Stimulated activated CD8-positive, alpha-beta memory T cell treated with anti-CD3 and anti-CD28 coated beads, Interleukin-15, amount 100 ng/mL, for 1 hour (primary cell): ENCODE data around the gene RAPGEF5.

Source experiments
- DNase-seq: peaks from one replicate; pipeline ENCODE4 v3.0.0-alpha.2; 2020; ENCODE audit warnings: low read depth

Gene RAPGEF5, protein sequence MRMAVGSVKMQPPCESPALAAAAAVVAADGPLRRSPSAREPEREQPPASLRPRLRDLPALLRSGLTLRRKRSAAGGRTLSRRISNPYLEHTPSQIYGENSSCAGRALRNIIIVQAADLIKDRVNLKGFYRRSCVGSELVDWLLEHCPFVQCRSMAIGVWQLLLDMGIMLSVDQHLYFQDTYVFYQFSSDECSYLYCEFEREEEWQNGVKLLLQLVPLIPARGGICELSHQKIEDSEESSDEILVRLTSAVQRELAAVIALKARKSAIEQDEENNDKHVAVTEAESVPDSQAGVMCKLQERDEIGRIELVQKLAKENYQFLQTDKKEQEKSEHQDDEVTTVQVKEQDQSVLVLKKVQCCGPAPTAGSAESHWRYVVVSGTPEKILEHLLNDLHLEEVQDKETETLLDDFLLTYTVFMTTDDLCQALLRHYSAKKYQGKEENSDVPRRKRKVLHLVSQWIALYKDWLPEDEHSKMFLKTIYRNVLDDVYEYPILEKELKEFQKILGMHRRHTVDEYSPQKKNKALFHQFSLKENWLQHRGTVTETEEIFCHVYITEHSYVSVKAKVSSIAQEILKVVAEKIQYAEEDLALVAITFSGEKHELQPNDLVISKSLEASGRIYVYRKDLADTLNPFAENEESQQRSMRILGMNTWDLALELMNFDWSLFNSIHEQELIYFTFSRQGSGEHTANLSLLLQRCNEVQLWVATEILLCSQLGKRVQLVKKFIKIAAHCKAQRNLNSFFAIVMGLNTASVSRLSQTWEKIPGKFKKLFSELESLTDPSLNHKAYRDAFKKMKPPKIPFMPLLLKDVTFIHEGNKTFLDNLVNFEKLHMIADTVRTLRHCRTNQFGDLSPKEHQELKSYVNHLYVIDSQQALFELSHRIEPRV

GRCh38 chr7:22356701-22357310, at the start of gene RAPGEF5:
Gene RAPGEF5, minus strand, starts transcription at chr7:22357154. Its CDS starts 94 bp downstream, at chr7:22357060.
- no peak for DNase-seq

DNA sequence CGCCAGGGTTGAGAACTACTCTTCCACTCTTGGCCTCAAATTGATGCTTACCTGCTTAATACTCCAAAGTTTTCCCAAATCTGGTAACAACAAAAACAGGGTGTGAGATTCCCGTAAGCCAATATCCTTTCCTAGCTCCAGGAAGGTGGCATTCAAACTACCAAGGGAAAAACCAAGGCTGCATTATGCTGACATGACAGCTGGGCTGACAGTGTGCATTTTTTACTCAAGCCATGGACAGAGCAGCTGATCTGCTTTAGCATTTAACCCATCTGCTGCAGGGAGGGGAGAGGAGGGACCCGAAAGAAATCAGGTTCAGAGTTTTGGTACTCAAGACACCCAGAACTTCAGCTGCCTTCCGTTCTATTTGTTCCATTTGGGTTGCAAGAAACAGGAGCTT, 49.8 kb upstream of the RAPGEF5 start:
- no peak for DNase-seq

DNA sequence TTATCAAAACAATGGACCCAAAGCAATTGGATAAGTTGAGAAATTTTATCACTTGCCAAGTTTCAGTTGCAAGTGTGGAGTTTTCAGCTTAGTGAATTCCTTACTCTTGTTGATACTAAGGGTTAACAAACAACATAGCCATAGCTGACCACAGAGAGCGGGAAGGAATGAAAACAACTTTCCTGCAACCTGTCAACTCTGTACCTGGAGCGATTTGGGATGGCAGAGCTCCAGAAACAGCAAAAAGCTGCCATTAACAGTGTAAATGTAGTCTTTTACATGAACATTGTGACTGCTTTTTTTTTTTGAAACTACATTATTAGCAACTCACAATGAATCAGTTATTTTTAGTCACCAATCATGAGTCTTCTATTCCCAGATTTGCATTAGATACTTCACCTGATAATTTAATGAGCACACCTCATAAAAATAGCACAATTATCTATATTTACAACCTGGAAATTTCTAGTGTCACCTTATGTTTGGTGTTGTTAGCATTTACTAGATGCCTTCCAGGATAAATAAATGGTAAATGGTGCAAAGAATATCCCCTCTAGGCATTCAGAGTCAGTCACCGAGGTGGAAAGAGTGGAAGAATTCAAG, 47.6 kb upstream of the RAPGEF5 start:
- DNase-seq: no peak

GRCh38 chr7:22403344-22403743, 46.4 kb upstream of the RAPGEF5 start:
- DNase-seq: no peak

GRCh38 chr7:22402250-22402649, 45.3 kb upstream of the RAPGEF5 start:
- DNase-seq: no peak

GRCh38 chr7:22400936-22401553, 44.1 kb upstream of the RAPGEF5 start:
- no peak for DNase-seq

DNA sequence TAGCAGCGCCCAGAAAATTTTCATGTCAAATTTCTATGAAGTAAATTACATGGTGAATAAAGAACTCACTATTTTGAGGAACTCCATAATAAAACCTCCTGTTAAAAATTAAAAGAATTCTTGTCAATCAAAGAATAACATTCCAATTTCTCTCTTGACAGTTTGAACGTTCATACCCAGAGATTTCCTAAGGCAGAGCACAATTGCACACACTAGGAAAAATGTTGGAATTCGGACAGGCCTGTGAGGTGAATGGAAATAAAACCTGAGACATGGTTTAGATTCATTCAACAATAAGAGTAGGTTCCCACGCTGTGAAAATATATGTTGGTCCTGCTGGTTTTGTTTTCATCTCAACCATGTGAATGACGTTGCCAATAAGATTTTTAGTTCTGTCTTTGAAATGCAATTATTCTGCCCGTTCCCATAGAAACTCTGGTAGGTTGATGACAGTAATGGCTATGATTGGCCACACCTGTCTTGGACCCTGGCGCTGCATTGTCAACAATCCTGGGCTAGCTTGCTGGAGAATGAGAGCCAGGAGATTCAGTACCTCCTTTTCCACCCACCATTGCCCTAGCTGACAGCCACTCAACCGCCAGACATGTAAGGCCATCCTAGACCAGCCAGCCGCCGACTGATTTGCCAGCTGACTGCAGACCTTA, 43.3 kb upstream of the RAPGEF5 start:
- DNase-seq: no peak

GRCh38 chr7:22399546-22399945, 42.6 kb upstream of the RAPGEF5 start:
- no peak for DNase-seq

- no peak for DNase-seq
These were observed 42.1 kb upstream of the RAPGEF5 start for GRCh38 chr7:22399091-22399490.

GRCh38 chr7:22397981-22398380, 41.0 kb upstream of the RAPGEF5 start:
- no peak for DNase-seq

- DNase-seq: no peak
These were observed 38.3 kb upstream of the RAPGEF5 start for GRCh38 chr7:22395222-22395621.

DNA sequence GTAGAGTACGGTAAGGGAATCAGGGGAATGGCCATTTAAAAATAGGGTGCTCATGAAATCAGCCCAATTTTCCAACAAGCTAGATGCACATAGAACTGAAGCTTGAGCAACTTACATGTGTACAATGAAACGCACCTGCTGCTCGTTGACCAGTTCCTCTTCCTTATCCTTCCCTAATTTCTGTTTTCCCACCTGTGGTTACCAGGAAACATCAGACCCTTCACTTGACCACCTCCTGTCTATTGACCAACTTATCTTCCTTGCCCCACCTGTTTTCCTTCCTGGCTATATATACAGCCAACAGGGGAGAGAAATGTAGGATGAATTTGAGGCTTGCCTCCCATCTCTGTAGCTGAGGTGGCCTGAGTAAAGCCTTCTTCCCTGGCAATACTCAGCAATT, 37.8 kb upstream of the RAPGEF5 start:
- no peak for DNase-seq

- DNase-seq: no peak
These were observed 37.2 kb upstream of the RAPGEF5 start for GRCh38 chr7:22393913-22394729.

- no peak for DNase-seq
These were observed 33.6 kb upstream of the RAPGEF5 start for GRCh38 chr7:22390516-22390915.

- no peak for DNase-seq
These were observed 32.9 kb upstream of the RAPGEF5 start for GRCh38 chr7:22389892-22390291.

- no peak for DNase-seq
These were observed 30.6 kb upstream of the RAPGEF5 start for GRCh38 chr7:22387583-22387982.

DNA sequence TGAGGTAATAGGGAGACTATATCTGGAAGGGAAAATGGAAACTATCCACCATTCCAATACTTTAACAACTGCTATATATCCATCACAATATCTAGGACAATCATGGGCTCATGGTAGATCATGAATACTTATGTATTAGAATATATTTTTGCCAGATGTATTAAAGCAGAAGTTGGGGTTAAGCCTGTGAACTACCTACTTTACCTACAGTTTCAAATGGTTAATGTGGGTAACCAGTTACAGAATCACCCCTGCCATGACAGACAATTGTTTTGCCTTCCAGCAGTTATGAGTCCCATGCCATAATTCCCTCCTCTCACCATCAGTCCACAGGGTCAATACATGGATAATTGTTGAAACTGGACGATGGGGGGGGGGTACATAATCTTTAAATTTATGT, 29.9 kb upstream of the RAPGEF5 start:
- no peak for DNase-seq

DNA sequence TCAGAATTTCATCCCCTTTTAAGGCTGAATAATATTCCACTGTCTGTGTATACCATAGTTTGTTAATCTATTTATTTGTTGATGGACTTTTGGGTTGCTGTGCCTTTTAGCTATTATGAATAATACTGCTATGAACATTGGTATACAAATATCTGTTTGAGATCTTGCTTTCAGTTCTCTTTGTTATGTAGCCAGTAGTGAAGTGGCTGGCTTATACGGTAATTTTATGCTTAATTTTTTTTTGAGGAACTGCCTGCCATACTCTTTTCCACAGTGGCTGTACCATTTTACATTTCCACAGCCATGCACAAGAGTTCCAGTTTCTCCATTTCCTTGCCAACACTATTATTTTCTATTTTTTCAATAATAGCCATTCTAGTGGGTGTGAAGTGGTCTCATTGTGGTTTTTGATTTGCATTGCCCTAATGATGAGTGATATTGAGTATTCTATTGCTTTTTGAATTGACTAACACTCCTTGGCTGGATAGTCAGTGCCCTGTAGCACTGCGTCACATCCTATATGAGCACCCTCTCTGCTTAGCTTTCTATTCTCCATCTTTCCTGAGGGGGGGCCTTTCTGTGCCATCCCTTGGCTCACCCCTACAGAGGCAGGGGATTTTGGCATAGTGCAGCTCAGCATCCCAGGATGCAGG, 29.4 kb upstream of the RAPGEF5 start:
- DNase-seq: no peak

- DNase-seq: no peak
These were observed 28.4 kb upstream of the RAPGEF5 start for GRCh38 chr7:22385326-22385725.

- DNase-seq: no peak
These were observed 23.4 kb upstream of the RAPGEF5 start for GRCh38 chr7:22380333-22380732.
